K562 (cell line): ENCODE results near the gene EID2. TPM values are rescaled to one million over a fixed set of nuclear protein-coding genes. Genes with fewer than 3 reads are reported as not detected.
A peak's percentile ranks its signal among the peaks of the same experiment; 100 is the strongest.

Experiments
- BCL6 ChIP-seq: fragments of 250-450 bp; sonication (Bioruptor Pico); IDR thresholded peaks from 2 replicates; pipeline ENCODE4 v1.4.0; 2020
- CHAMP1 ChIP-seq: fragments of 450-650 bp; IDR thresholded peaks from 2 replicates; pipeline ENCODE4 v1.6.1; 2016; ENCODE audit warnings: mild to moderate bottlenecking
- CTCFL ChIP-seq: IDR thresholded peaks from 2 replicates; pipeline ENCODE4 v1.6.1; 2011; ENCODE audit warnings: borderline replicate concordance, low read depth, mild to moderate bottlenecking, moderate library complexity, low read length; ENCODE audit not compliant: insufficient read depth, poor library complexity, severe bottlenecking
- E2F6 ChIP-seq, 2 experiments: IDR thresholded peaks; 2 replicates each; pipeline ENCODE4 v1.6.1; 2011; ENCODE audit warnings: borderline replicate concordance in 1 of 2, control low read depth in 1 of 2, low read depth in 1 of 2, low read length in 1 of 2, mild to moderate bottlenecking in 1 of 2, mixed read lengths in 1 of 2, moderate library complexity in 1 of 2; ENCODE audit not compliant: insufficient read depth in 1 of 2, insufficient read length in 1 of 2, poor library complexity in 1 of 2, severe bottlenecking in 1 of 2; ENCODE audit errors: extremely low read depth in 1 of 2
- KAT7 ChIP-seq: sonication (generic); formaldehyde crosslinking; IDR thresholded peaks from 2 replicates; pipeline ENCODE4 v1.8.0; 2022; ENCODE audit warnings: missing genetic modification reagents, mild to moderate bottlenecking, borderline replicate concordance
- PKNOX1 ChIP-seq: fragments of 450-650 bp; IDR thresholded peaks from 2 replicates; pipeline ENCODE4 v1.6.1; 2016
- PML ChIP-seq: IDR thresholded peaks from 2 replicates; pipeline ENCODE4 v1.6.1; 2012; ENCODE audit warnings: low read length, inconsistent platforms
- PRDM10 ChIP-seq: fragments of 450-650 bp; IDR thresholded peaks from 2 replicates; pipeline ENCODE4 v1.6.1; 2018; ENCODE audit not compliant: partially characterized antibody
- PYGO2 ChIP-seq: fragments of 450-650 bp; IDR thresholded peaks from 2 replicates; pipeline ENCODE4 v1.6.1; 2016; ENCODE audit warnings: mild to moderate bottlenecking, missing genetic modification characterization, moderate library complexity, missing compliant biosample characterization
- STAT5B ChIP-seq: fragments of 250-450 bp; sonication (Bioruptor Pico); IDR thresholded peaks from 2 replicates; pipeline ENCODE4 v1.8.0; 2021; ENCODE audit warnings: mild to moderate bottlenecking, inconsistent platforms
- TCF15 ChIP-seq: fragments of 250-450 bp; sonication (Bioruptor Pico); IDR thresholded peaks from 2 replicates; pipeline ENCODE4 v1.8.0; 2022; ENCODE audit warnings: moderate library complexity, mild to moderate bottlenecking, inconsistent platforms
- ZEB2 ChIP-seq: fragments of 450-650 bp; IDR thresholded peaks from 2 replicates; pipeline ENCODE4 v1.6.1; 2016
- ZNF133 ChIP-seq: fragments of 250-450 bp; sonication (Bioruptor Pico); IDR thresholded peaks from 2 replicates; pipeline ENCODE4 v1.4.0; 2020; ENCODE audit warnings: mild to moderate bottlenecking
- ZNF551 ChIP-seq: fragments of 250-450 bp; sonication (Bioruptor Pico); IDR thresholded peaks from 2 replicates; pipeline ENCODE4 v1.5.0; 2021; ENCODE audit warnings: mild to moderate bottlenecking, moderate library complexity
- ZNF668 ChIP-seq: fragments of 250-450 bp; sonication (Bioruptor Pico); IDR thresholded peaks from 2 replicates; pipeline ENCODE4 v1.8.0; 2022; ENCODE audit warnings: mild to moderate bottlenecking, inconsistent platforms
- ZNF785 ChIP-seq: fragments of 250-450 bp; sonication (Bioruptor Pico); IDR thresholded peaks from 2 replicates; pipeline ENCODE4 v1.4.0; 2020; ENCODE audit warnings: mild to moderate bottlenecking
- polyA plus RNA-seq, 8 experiments: library from polyadenylated mRNA; depleted of rRNA in 4 of 8; stranded (reverse) in 5 of 8; unstranded in 3 of 8; fragments of >200 nt; fragmentation: Nextera tagmentation in 2 of 8; fragmentation: Illumina TruSeq in 1 of 8; extraction: Ambion mirVana in 2 of 8; extraction: Trizol in 1 of 8; gene quantifications; 2 replicates each; pipeline versions ENCODE4 v1.2.1 to v1.2.3, GENCODE V29; 2011 to 2014; ENCODE audit warnings: inconsistent platforms in 1 of 8, missing spikeins in 1 of 8
- total RNA-seq, 7 experiments: library from RNA; depleted of rRNA in 6 of 7; stranded (reverse); fragments of >200 nt in 6 of 7; fragmentation: Illumina TruSeq in 2 of 7; extraction: Trizol in 2 of 7; gene quantifications; 2 replicates each; pipeline versions ENCODE4 v1.2.1 to v1.2.3, GENCODE V29; 2011 to 2021; ENCODE audit warnings: low replicate concordance in 1 of 7

The EID2 gene
- total and polyA plus RNA-seq, 9 of the 15 experiments (the other 6 are each of a cell fraction or from before 2014, with no cell fraction given), result 2.5 to 18.5 (median 11.3) TPM

GRCh38 chr19:39539518-39540332 lies at the start of gene EID2 (continued):
- peak; percentile 67 to 68 for TF ChIP-seq E2F6 (IDR thresholded peaks at IDR 0.05; ENCODE audit: borderline replicate concordance in 1 of 2, extremely low read depth in 1 of 2, insufficient read depth in 1 of 2, insufficient read length in 1 of 2, low read depth in 1 of 2, low read length in 1 of 2, poor library complexity in 1 of 2, severe bottlenecking in 1 of 2)
- no peak for TF ChIP-seq STAT5B (CRISPR knock-in tag)
- TF ChIP-seq ZNF785 (CRISPR knock-in tag), result no peak
- TF ChIP-seq ZNF551, result no peak
- no peak for TF ChIP-seq ZNF133
- TF ChIP-seq ZEB2, result no peak
- no peak for TF ChIP-seq ZNF668 (CRISPR knock-in tag)
- TF ChIP-seq PKNOX1, result no peak
- TF ChIP-seq CHAMP1, result no peak
- TF ChIP-seq PRDM10, result no peak
- peak; percentile 31; the same call in 1 of the 2 replicates for TF ChIP-seq PML
- no peak for TF ChIP-seq BCL6 (CRISPR knock-in tag)
- TF ChIP-seq PYGO2 (tag), result no peak
- TF ChIP-seq TCF15, result no peak
- TF ChIP-seq CTCFL, result peak; percentile 69
- TF ChIP-seq KAT7 (CRISPR knock-in tag), result no peak
